Fibroblast of skin of right biceps (primary cell): ENCODE measurements around the gene MS4A5.
"Not testable (repeated sequence)": the region's sequence is repeated elsewhere in the genome, so short reads cannot be mapped to it uniquely, and the experiment has no call there.

Source experiments
- DNase-seq: peaks from one replicate; pipeline ENCODE4 v3.0.0-alpha.2; 2013

The MS4A5 gene

GRCh38 chr11:60429272-60429671, at the start of gene MS4A5:
Gene MS4A5, plus strand, starts transcription at chr11:60429572. Its CDS starts 103 bp downstream, at chr11:60429675.
- no peak for DNase-seq

- no peak for DNase-seq
These were observed 40.0 kb upstream of the MS4A5 start for GRCh38 chr11:60389279-60389910.

GRCh38 chr11:60390419-60390818, 39.0 kb upstream of the MS4A5 start:
- DNase-seq, result no peak

- DNase-seq, result no peak
These were observed 37.0 kb upstream of the MS4A5 start for GRCh38 chr11:60392361-60392760.

- DNase-seq, result no peak
These were observed 36.4 kb upstream of the MS4A5 start for GRCh38 chr11:60393016-60393415.

- DNase-seq, result no peak
These were observed 34.5 kb upstream of the MS4A5 start for GRCh38 chr11:60394666-60395380.

GRCh38 chr11:60396382-60396781, 33.0 kb upstream of the MS4A5 start, which contains the start of gene MS4A14:
Gene MS4A14, plus strand, starts transcription at chr11:60396459. Its CDS starts 120 bp downstream, at chr11:60396579.
- no peak for DNase-seq

- no peak for DNase-seq
These were observed 32.6 kb upstream of the MS4A5 start for GRCh38 chr11:60396799-60397198.

GRCh38 chr11:60420015-60420414, 9.4 kb upstream of the MS4A5 start:
- no peak for DNase-seq

- no peak for DNase-seq
These were observed 6.8 kb upstream of the MS4A5 start for GRCh38 chr11:60422609-60423008.

- DNase-seq, result no peak
These were observed 855 bp upstream of the MS4A5 start for GRCh38 chr11:60428517-60428916.

- DNase-seq, result no peak
These were observed 1.9 kb downstream of the MS4A5 start for GRCh38 chr11:60431251-60431650.

GRCh38 chr11:60433401-60433800, 4.0 kb downstream of the MS4A5 start:
- no peak for DNase-seq

GRCh38 chr11:60447070-60447469, 17.7 kb downstream of the MS4A5 start:
- no peak for DNase-seq

- no peak for DNase-seq
These were observed 18.5 kb downstream of the MS4A5 start for GRCh38 chr11:60447846-60448245.

- not testable (repeated sequence) for DNase-seq
These were observed 21.8 kb downstream of the MS4A5 start for GRCh38 chr11:60451185-60451584.

GRCh38 chr11:60454212-60454611, 24.8 kb downstream of the MS4A5 start:
- DNase-seq, result no peak

GRCh38 chr11:60455531-60456042, 26.2 kb downstream of the MS4A5 start, which contains the start of gene MS4A1:
Gene MS4A1, plus strand, starts transcription at chr11:60455847. Its CDS starts 6,528 bp downstream, at chr11:60462375.
- no peak for DNase-seq

GRCh38 chr11:60457576-60457975, 28.2 kb downstream of the MS4A5 start:
- no peak for DNase-seq

GRCh38 chr11:60459345-60459744, 30.0 kb downstream of the MS4A5 start:
- DNase-seq, result no peak

GRCh38 chr11:60468829-60469228, 39.5 kb downstream of the MS4A5 start:
- DNase-seq, result no peak

GRCh38 chr11:60469723-60470122, 40.4 kb downstream of the MS4A5 start:
- no peak for DNase-seq

- DNase-seq, result no peak
These were observed 47.7 kb downstream of the MS4A5 start for GRCh38 chr11:60477035-60477445.

GRCh38 chr11:60482361-60482760, 53.0 kb downstream of the MS4A5 start:
- no peak for DNase-seq
